ENCODE measurements around the gene STRADB. TPM values are rescaled to one million over a fixed set of nuclear protein-coding genes. Genes with fewer than 3 reads are reported as not detected.

STRADB gene
- total RNA-seq, 1 experiment from 2014 or later: 40.5 TPM

- no peak overlapping the region for H2BK15ac ChIP-seq (ENCODE audit: low read depth, low read length)
- no peak for TF ChIP-seq CTCF (conservative IDR thresholded peaks at IDR 0.05)
- no peak for DNase-seq
- no peak overlapping the region for H3K4ac ChIP-seq (ENCODE audit: low read depth, low read length)
- H3K4me2 ChIP-seq (ENCODE audit: insufficient read depth, insufficient read length, low read length): no peak overlapping the region
- no peak overlapping the region for H3K14ac ChIP-seq (ENCODE audit: insufficient read depth, low read length)
- H3T11ph ChIP-seq (ENCODE audit: low read length): no peak overlapping the region
- no peaks in the 10 kb centered on the region for H3K27me3 ChIP-seq (ENCODE audit: insufficient read depth, low read length)
- H2BK20ac ChIP-seq (ENCODE audit: low read depth, low read length, poor library complexity, severe bottlenecking): no peak overlapping the region
- H4K8ac ChIP-seq (replicated peaks; ENCODE audit: insufficient read length, low read depth, low read length): no peak overlapping the region
- H2AK5ac ChIP-seq (ENCODE audit: insufficient read length, low read length): no peak overlapping the region
- H3K9ac ChIP-seq (ENCODE audit: extremely low read depth, insufficient read length, low read length): no peak overlapping the region
- Mint-ChIP-seq H3K27ac (no peak overlapping the region), H3K4me3 (no peak overlapping the region), H3K27me3 (ENCODE audit: low read depth) (no peaks in the 10 kb centered on the region), H3K36me3 (ENCODE audit: insufficient read depth in 1 of 3, low read depth in 3 of 3) (peaks cover 13 to 24% (median 15%) of the 10 kb centered on the region in 3 experiments), H3K9me3 (peaks cover 2 to 3% of the 10 kb centered on the region in 2 experiments; a peak in 3 of 5 replicates), H3K4me1 (peaks cover 6 to 8% of the 10 kb centered on the region in 2 experiments)
- H4K20me1 ChIP-seq (ENCODE audit: control insufficient read depth, insufficient read depth, insufficient read length): no peaks in the 10 kb centered on the region
- no peak overlapping the region for H4K5ac ChIP-seq (ENCODE audit: insufficient read length, low read depth, low read length)
- H3K79me2 ChIP-seq (ENCODE audit: insufficient read depth, low read length): no peaks in the 10 kb centered on the region
- H4K91ac ChIP-seq (ENCODE audit: insufficient read length, low read depth, low read length): no peak overlapping the region
- no peak overlapping the region for H3K23ac ChIP-seq (ENCODE audit: insufficient read length, low read depth, low read length)
- H3K9me3 ChIP-seq (ENCODE audit: control insufficient read depth, low read depth, low read length): no peaks in the 10 kb centered on the region
- no peak overlapping the region for H2AFZ ChIP-seq (ENCODE audit: low read length)
- H3K79me1 ChIP-seq (ENCODE audit: insufficient read depth, low read depth, low read length, poor library complexity, severe bottlenecking): no peaks in the 10 kb centered on the region
- H3K18ac ChIP-seq (ENCODE audit: insufficient read length, low read depth, low read length): no peak overlapping the region
- H2BK120ac ChIP-seq (ENCODE audit: low read depth, low read length, poor library complexity, severe bottlenecking): no peak overlapping the region
- no peak overlapping the region for H3K27ac ChIP-seq (ENCODE audit: insufficient read length, low read depth, low read length)
- no CpG with 5 or more reads among the region's 4 CpGs for WGBS (ENCODE audit: extremely low coverage, insufficient read length, low lambda C conversion rate)
- no peak overlapping the region for H3K56ac ChIP-seq (ENCODE audit: insufficient read length, low read depth, low read length)
- no peaks in the 10 kb centered on the region for H3K23me2 ChIP-seq (ENCODE audit: insufficient read length, low read depth, low read length, poor library complexity, severe bottlenecking)
- no peaks in the 10 kb centered on the region; the same call in 1 of the 2 replicates for H3K4me1 ChIP-seq (ENCODE audit: insufficient read depth, low read length)
- H2BK12ac ChIP-seq (ENCODE audit: insufficient read length, low read depth, low read length): no peak overlapping the region
- H2BK5ac ChIP-seq (ENCODE audit: insufficient read length, low read length): no peak overlapping the region
These were observed 31.0 kb downstream of the STRADB start for GRCh38 chr2:201482543-201482942.

Data from H9 (cell line).